HL-60/S4 (cell line): ENCODE measurements around the gene TUNAR.

Experiments
- in situ Hi-C: fragments of 300-500 bp; cut with MboI; formaldehyde crosslinking; loops from 2 replicates; pipeline ENCODE4 v1.14.3; 2022; ENCODE audit warnings: low sequenced_read_pairs

TUNAR gene

GRCh38 chr14:95876761-95877538 lies at the start of gene TUNAR:
TSS of gene TUNAR (plus strand) at chr14:95876832.
- in situ Hi-C loops: no loop called here

- in situ Hi-C loops: no loop called here
These were observed 47.9 kb upstream of the TUNAR start for GRCh38 chr14:95828649-95829265.

- in situ Hi-C loops: no loop called here
These were observed 47.3 kb upstream of the TUNAR start for GRCh38 chr14:95829321-95829720.

- in situ Hi-C loops: no loop called here
These were observed 46.2 kb upstream of the TUNAR start for GRCh38 chr14:95830386-95830785.

GRCh38 chr14:95831041-95831440 lies 45.6 kb upstream of the TUNAR start:
- in situ Hi-C loops: no loop called here

- in situ Hi-C loops: no loop called here
These were observed 45.2 kb upstream of the TUNAR start for GRCh38 chr14:95831468-95831867.

- in situ Hi-C loops: no loop called here
These were observed 44.6 kb upstream of the TUNAR start for GRCh38 chr14:95832012-95832411.

- in situ Hi-C loops: no loop called here
These were observed 43.2 kb upstream of the TUNAR start for GRCh38 chr14:95833429-95833828.

- in situ Hi-C loops: no loop called here
These were observed 42.1 kb upstream of the TUNAR start for GRCh38 chr14:95834496-95834895.

GRCh38 chr14:95835121-95835730 lies 41.4 kb upstream of the TUNAR start:
- in situ Hi-C loops: no loop called here

- in situ Hi-C loops: no loop called here
These were observed 37.8 kb upstream of the TUNAR start for GRCh38 chr14:95838862-95839261.

GRCh38 chr14:95840094-95840700 lies 36.4 kb upstream of the TUNAR start:
- in situ Hi-C loops: no loop called here

- in situ Hi-C loops: no loop called here
These were observed 35.0 kb upstream of the TUNAR start for GRCh38 chr14:95841668-95842067.

GRCh38 chr14:95849761-95850160 lies 26.9 kb upstream of the TUNAR start:
- in situ Hi-C loops: no loop called here

- in situ Hi-C loops: no loop called here
These were observed 26.2 kb upstream of the TUNAR start for GRCh38 chr14:95850429-95850828.

- in situ Hi-C loops: no loop called here
These were observed 21.0 kb upstream of the TUNAR start for GRCh38 chr14:95855606-95856005.

- in situ Hi-C loops: no loop called here
These were observed 19.4 kb upstream of the TUNAR start for GRCh38 chr14:95857275-95857674.

- in situ Hi-C loops: no loop called here
These were observed 17.7 kb upstream of the TUNAR start for GRCh38 chr14:95858893-95859292.

GRCh38 chr14:95862243-95862642 lies 14.4 kb upstream of the TUNAR start:
- in situ Hi-C loops: no loop called here

GRCh38 chr14:95863295-95863694 lies 13.3 kb upstream of the TUNAR start:
- in situ Hi-C loops: no loop called here

- in situ Hi-C loops: no loop called here
These were observed 6.9 kb upstream of the TUNAR start for GRCh38 chr14:95869776-95870175.

GRCh38 chr14:95870772-95871171 lies 5.9 kb upstream of the TUNAR start:
- in situ Hi-C loops: no loop called here
